Measurements from ENCODE around the gene GPRC5B.

GPRC5B gene

DNA sequence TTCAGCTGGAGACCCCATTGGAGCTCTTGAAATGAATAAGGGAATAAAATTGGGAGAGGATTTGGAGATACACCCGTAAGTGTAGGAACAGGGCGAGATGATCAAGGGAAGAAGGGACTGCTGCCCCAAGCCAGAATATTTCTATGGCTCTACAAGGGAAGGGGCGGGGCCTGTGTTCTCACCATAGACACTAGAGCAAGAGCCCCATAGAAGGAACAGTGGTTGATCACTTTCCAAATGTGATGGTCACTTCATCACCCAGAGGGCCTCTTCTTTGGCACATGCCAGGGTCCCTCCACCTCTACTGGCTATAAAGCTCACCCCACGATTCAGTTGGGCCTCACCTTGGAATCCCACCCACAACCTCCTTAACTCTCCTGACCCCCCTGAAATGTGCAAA lies 25.0 kb downstream of the GPRC5B start:
- Histone ChIP-seq H3K9ac (no peak overlapping the region), H4K20me1 (ENCODE audit: insufficient read depth) (no peaks in the 10 kb centered on the region), H3K4me2 (no peak overlapping the region), H3K27me3 (ENCODE audit: insufficient read depth, low read depth) (no peaks in the 10 kb centered on the region), H3K36me3 (ENCODE audit: insufficient read depth) (no peaks in the 10 kb centered on the region), H3K4me3 (IDR thresholded peaks at IDR 0.05; ENCODE audit: insufficient read depth, low read depth, low read length) (no peak overlapping the region), H3K4me1 (ENCODE audit: low read depth, poor library complexity, severe bottlenecking) (no peaks in the 10 kb centered on the region), H2AFZ (ENCODE audit: low read depth) (no peak overlapping the region), H3K79me2 (ENCODE audit: insufficient read depth, low read depth) (no peaks in the 10 kb centered on the region), H3K27ac (no peak overlapping the region)
- TF ChIP-seq, protein P1, sequence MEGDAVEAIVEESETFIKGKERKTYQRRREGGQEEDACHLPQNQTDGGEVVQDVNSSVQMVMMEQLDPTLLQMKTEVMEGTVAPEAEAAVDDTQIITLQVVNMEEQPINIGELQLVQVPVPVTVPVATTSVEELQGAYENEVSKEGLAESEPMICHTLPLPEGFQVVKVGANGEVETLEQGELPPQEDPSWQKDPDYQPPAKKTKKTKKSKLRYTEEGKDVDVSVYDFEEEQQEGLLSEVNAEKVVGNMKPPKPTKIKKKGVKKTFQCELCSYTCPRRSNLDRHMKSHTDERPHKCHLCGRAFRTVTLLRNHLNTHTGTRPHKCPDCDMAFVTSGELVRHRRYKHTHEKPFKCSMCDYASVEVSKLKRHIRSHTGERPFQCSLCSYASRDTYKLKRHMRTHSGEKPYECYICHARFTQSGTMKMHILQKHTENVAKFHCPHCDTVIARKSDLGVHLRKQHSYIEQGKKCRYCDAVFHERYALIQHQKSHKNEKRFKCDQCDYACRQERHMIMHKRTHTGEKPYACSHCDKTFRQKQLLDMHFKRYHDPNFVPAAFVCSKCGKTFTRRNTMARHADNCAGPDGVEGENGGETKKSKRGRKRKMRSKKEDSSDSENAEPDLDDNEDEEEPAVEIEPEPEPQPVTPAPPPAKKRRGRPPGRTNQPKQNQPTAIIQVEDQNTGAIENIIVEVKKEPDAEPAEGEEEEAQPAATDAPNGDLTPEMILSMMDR (conservative IDR thresholded peaks at IDR 0.05; ENCODE audit: low read depth, low read length) = no peak

DNA sequence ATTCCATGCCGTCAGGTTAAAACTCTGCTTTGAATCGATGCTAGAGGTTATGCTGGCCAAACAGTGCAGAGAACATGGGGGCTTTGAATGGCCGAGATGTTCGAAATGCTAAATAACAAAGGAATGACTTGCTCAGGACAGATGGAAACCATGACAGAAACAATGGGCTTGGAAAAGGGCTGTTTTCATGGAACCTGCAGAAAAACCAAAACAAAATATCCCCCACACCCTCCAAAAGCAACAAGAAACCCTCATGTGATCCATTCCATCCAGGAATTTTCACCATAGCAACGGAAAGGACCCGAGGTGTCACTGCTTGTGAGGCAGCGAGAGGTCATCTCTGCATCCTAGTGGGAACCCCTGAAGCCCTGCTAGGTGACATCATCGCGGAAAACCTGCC lies 25.5 kb downstream of the GPRC5B start:
- TF ChIP-seq, protein P1 (conservative IDR thresholded peaks at IDR 0.05; ENCODE audit: low read depth, low read length) = no peak
- H3K4me2 ChIP-seq = no peak overlapping the region

GRCh38 chr16:19858340-19859018 lies 26.2 kb downstream of the GPRC5B start:
- H3K4me1 ChIP-seq (ENCODE audit: low read depth, poor library complexity, severe bottlenecking) = no peaks in the 10 kb centered on the region
- H3K27ac ChIP-seq = no peak overlapping the region
- H4K20me1 ChIP-seq (ENCODE audit: insufficient read depth) = no peaks in the 10 kb centered on the region
- H3K4me3 ChIP-seq (IDR thresholded peaks at IDR 0.05; ENCODE audit: insufficient read depth, low read depth, low read length) = no peak overlapping the region
- no peak overlapping the region for H3K9ac ChIP-seq
- TF ChIP-seq, protein P1 (conservative IDR thresholded peaks at IDR 0.05; ENCODE audit: low read depth, low read length) = no peak
- H3K4me2 ChIP-seq = no peak overlapping the region
- H3K36me3 ChIP-seq (ENCODE audit: insufficient read depth) = no peaks in the 10 kb centered on the region
- H3K79me2 ChIP-seq (ENCODE audit: insufficient read depth, low read depth) = no peaks in the 10 kb centered on the region
- no peak overlapping the region for H2AFZ ChIP-seq (ENCODE audit: low read depth)
- H3K27me3 ChIP-seq (ENCODE audit: insufficient read depth, low read depth) = no peaks in the 10 kb centered on the region

More for the DNA sequence above, 25.5 kb downstream of the GPRC5B start:
- Histone ChIP-seq H4K20me1 (ENCODE audit: insufficient read depth) (no peaks in the 10 kb centered on the region), H2AFZ (ENCODE audit: low read depth) (no peak overlapping the region), H3K4me1 (ENCODE audit: low read depth, poor library complexity, severe bottlenecking) (no peaks in the 10 kb centered on the region), H3K36me3 (ENCODE audit: insufficient read depth) (no peaks in the 10 kb centered on the region), H3K9ac (no peak overlapping the region), H3K79me2 (ENCODE audit: insufficient read depth, low read depth) (no peaks in the 10 kb centered on the region), H3K4me3 (IDR thresholded peaks at IDR 0.05; ENCODE audit: insufficient read depth, low read depth, low read length) (no peak overlapping the region), H3K27ac (no peak overlapping the region), H3K27me3 (ENCODE audit: insufficient read depth, low read depth) (no peaks in the 10 kb centered on the region)

DNA sequence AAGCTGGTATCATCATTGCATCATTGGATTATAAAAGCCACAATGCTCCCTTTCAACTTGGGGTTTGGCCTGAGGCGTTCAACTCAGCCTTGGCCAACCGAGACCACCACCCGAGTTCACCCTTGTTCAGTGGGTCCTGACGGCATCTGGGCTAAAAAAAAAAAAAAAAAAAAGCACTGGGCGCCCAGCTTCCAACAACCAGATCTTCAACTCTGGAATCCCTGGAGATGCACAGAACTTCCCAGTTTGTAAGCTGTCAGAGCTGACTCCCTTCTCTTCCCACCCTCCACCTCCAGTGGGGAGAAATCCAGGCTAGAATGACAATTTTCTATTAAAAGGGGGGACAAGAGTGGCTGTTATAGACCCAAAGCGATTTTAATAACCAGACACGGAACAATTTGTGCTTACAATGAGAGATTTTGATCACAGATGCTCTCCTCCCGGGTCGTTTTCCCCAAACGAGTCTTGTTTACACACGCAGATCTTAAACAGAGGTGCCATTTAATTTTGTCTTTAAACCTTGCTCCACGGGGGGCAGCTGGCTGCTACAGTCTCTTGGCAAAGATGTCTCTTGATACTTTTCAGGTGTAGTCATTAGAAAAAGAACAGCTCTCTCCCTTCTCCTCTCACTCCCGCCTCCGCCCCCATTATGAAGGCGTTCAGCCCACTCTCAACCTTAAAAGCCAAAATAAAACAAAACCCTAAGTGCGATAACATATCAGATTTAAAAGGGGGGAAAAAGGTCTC lies 26.9 kb downstream of the GPRC5B start:
- Histone ChIP-seq H3K4me2 (no peak overlapping the region), H3K79me2 (ENCODE audit: insufficient read depth, low read depth) (no peaks in the 10 kb centered on the region), H3K27ac (no peak overlapping the region), H4K20me1 (ENCODE audit: insufficient read depth) (no peaks in the 10 kb centered on the region), H3K27me3 (ENCODE audit: insufficient read depth, low read depth) (no peaks in the 10 kb centered on the region), H2AFZ (ENCODE audit: low read depth) (no peak overlapping the region), H3K36me3 (ENCODE audit: insufficient read depth) (no peaks in the 10 kb centered on the region), H3K4me3 (IDR thresholded peaks at IDR 0.05; ENCODE audit: insufficient read depth, low read depth, low read length) (no peak overlapping the region), H3K9ac (no peak overlapping the region), H3K4me1 (ENCODE audit: low read depth, poor library complexity, severe bottlenecking) (no peaks in the 10 kb centered on the region)
- TF ChIP-seq, protein P1 (conservative IDR thresholded peaks at IDR 0.05; ENCODE audit: low read depth, low read length) = no peak

All from KMS-11 (cell line).